ENCODE data around the gene LGR6. TPM values are rescaled to one million over a fixed set of nuclear protein-coding genes. Genes with fewer than 3 reads are reported as not detected.

Gene LGR6
- total and polyA plus RNA-seq, 2 donors (not counting 1 experiment from before 2014, with no cell fraction given), result 0.28 TPM; not detected in 1

DNA sequence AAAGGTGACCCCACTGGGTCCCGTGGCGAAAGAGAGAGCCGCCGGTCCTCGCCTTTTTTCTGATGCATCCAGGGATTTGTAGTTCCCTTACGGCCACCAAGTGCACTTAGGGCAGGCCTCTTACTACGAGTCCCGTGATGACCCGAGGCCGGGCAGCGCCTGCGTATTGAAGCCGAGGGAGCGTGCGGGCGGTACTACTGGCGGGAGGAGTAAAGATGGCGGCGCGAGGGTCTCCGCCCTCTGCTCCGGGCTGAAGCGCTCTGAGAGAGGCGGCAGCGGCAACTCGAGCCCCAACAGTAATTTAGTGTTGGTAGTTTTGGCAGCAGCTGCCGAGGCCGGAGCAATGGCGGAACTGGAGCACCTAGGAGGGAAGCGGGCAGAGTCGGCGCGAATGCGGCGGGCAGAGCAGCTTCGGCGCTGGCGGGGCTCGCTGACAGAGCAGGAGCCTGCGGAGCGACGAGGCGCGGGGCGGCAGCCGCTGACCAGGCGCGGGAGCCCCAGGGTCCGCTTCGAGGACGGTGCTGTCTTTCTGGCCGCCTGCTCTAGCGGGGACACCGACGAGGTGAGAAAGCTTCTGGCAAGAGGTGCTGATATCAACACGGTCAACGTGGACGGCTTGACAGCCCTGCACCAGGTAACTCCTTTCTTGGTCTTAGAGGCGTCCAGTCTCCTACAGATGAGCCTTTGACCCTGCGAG is 155.1 kb downstream of the LGR6 start, which contains the start of gene PPP1R12B:
TSS of gene PPP1R12B (plus strand) at position 191 of the 697 bp plus-strand sequence. CDS start at position 344, 153 bp downstream.
- Histone ChIP-seq H3K9me3 (ENCODE audit: control extremely low read depth in 1 of 3, control insufficient read depth in 2 of 3, insufficient read depth in 1 of 3, low read length in 2 of 3) (no peaks in the 10 kb centered on the region), H3K27ac (ENCODE audit: low read length in 2 of 2) (peak within 1 kb of the TSS; percentile 3 to 79), H3K4me2 (replicated peaks; ENCODE audit: low read depth, low read length, poor library complexity, severe bottlenecking) (peak within 1 kb of the TSS; percentile 83), H2AFZ (ENCODE audit: insufficient read depth, low read depth, low read length, poor library complexity, severe bottlenecking) (peak within 1 kb of the TSS; percentile 86), H3K4me1 (ENCODE audit: control insufficient read depth in 2 of 2, insufficient read depth in 2 of 2, low read length in 2 of 2) (peaks cover 11 to 12% of the 10 kb centered on the region in 2 donors), H3K9ac (ENCODE audit: low read length) (peak within 1 kb of the TSS; percentile 84), H3K36me3 (replicated peaks in 1 of 2; ENCODE audit: control extremely low read depth in 1 of 2, control insufficient read depth in 1 of 2, extremely low read depth in 1 of 2, insufficient read depth in 2 of 2, low read length in 1 of 2) (no peaks in the 10 kb centered on the region), H3K79me2 (ENCODE audit: control insufficient read depth, insufficient read depth, low read length) (peaks cover 45% of the 10 kb centered on the region), H3K4me3 (ENCODE audit: control extremely low read depth in 1 of 5, extremely low read depth in 1 of 5, insufficient read depth in 1 of 5, low read depth in 2 of 5, low read length in 4 of 5) (peak within 1 kb of the TSS; percentile 74 to 97 (median 89)), H3K27me3 (replicated peaks in 1 of 4; ENCODE audit: control extremely low read depth in 1 of 4, control insufficient read depth in 3 of 4, insufficient read depth in 4 of 4, low read length in 3 of 4) (no peaks in the 10 kb centered on the region), H4K20me1 (ENCODE audit: control insufficient read depth, insufficient read depth, low read length, poor library complexity, severe bottlenecking) (no peaks in the 10 kb centered on the region)
- under 1% methylated on average over 60 of the region's 60 CpGs for WGBS (ENCODE audit: insufficient coverage)
- no peaks in the 10 kb centered on the region for H3K27me3 Mint-ChIP-seq
- no peaks in the 10 kb centered on the region for H3K9me3 Mint-ChIP-seq (ENCODE audit: insufficient read depth)
- CTCF ChIA-PET, result interaction anchor here (0.6 to 1.0 kb wide), 2 partner anchors 33 to 164 kb away, joined by 3 read pairs; no protein-coding TSS in a partner anchor
- POLR2A ChIA-PET, result no interaction called here
- intact Hi-C loops (cut with micrococcal nuclease), result loop anchor here (1.0 to 10.0 kb wide), 5 partner anchors 206 to 658 kb away; partner anchors contain the start of genes ADIPOR1, PCAT6, RNPEP and TMEM183A
- DNase-seq (peak; percentile 97), ATAC-seq (ENCODE audit: low read depth) (peak; percentile 94)
- peaks cover 29% of the 10 kb centered on the region for H3K4me1 Mint-ChIP-seq
- peak within 1 kb of the TSS; percentile 91 for H3K4me3 Mint-ChIP-seq
- no peak for TF ChIP-seq EZH2 (IDR thresholded peaks at IDR 0.05; ENCODE audit: borderline replicate concordance, insufficient read depth, low read depth, low read length, poor library complexity, severe bottlenecking)
- TF ChIP-seq, protein P1, sequence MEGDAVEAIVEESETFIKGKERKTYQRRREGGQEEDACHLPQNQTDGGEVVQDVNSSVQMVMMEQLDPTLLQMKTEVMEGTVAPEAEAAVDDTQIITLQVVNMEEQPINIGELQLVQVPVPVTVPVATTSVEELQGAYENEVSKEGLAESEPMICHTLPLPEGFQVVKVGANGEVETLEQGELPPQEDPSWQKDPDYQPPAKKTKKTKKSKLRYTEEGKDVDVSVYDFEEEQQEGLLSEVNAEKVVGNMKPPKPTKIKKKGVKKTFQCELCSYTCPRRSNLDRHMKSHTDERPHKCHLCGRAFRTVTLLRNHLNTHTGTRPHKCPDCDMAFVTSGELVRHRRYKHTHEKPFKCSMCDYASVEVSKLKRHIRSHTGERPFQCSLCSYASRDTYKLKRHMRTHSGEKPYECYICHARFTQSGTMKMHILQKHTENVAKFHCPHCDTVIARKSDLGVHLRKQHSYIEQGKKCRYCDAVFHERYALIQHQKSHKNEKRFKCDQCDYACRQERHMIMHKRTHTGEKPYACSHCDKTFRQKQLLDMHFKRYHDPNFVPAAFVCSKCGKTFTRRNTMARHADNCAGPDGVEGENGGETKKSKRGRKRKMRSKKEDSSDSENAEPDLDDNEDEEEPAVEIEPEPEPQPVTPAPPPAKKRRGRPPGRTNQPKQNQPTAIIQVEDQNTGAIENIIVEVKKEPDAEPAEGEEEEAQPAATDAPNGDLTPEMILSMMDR (IDR thresholded peaks at IDR 0.05), result no peak
- peak within 1 kb of the TSS; percentile 90 for H3K27ac Mint-ChIP-seq
